GM23248 (cell line): ENCODE measurements around the gene CTSE.

ENCODE experiments used
- EZH2 ChIP-seq: fragments of 200-600 bp; sonication (generic); IDR thresholded peaks from 2 replicates; pipeline ENCODE4 v1.6.1; 2018; ENCODE audit warnings: antibody characterized with exemption, mild to moderate bottlenecking; ENCODE audit not compliant: insufficient read depth, poor library complexity, severe bottlenecking
- EZH2phosphoT487 ChIP-seq: fragments of 200-600 bp; sonication (generic); IDR thresholded peaks from 2 replicates; pipeline ENCODE4 v1.6.1; 2018; ENCODE audit warnings: antibody characterized with exemption, moderate library complexity, mild to moderate bottlenecking, low read depth; ENCODE audit not compliant: insufficient read depth

DNA sequence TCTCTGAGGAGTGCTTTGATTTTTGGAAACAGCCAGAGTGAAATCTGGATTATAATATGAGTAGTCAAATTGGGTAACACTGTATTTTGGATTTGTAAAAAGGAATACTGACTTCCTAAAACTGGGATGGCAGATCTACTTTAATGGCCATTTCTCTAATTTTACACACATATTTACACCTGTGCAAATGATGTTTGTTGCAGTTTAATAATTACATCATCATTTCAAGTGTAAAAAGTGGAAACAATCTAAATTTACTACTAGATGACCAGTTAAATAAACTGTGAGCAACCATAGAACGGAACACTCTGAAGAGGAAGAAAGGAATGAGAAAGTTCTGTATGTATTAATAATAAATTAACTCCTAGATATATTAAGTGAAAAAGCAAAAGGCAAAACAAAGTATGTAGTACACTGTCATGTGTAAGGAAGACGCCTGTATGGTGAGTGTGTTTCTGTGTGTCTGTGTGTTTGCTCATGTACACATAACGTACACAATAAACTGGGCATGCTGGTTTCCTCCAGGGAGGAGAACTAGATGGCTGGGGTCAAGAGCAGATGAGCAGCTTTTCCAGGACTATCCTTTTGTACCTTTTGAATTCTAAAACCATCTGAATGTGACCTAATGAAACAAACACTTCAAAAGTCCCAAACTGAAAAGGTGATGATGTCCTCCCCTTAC, 26.4 kb upstream of the CTSE start:
- TF ChIP-seq EZH2 (no peak), EZH2phosphoT487 (no peak)
